Neutrophil (primary cell): ENCODE data around the gene RBMS1.

ENCODE experiments used
- H3K27ac ChIP-seq: fragments of 200-600 bp; sonication (generic); 2 replicates; pipeline ENCODE4 v1.5.1; 2016; ENCODE audit warnings: mild to moderate bottlenecking, moderate library complexity
- H3K27me3 ChIP-seq: fragments of 200-600 bp; sonication (generic); 2 replicates; pipeline ENCODE4 v1.6.0; 2016; ENCODE audit warnings: mild to moderate bottlenecking
- H3K36me3 ChIP-seq: fragments of 200-600 bp; sonication (generic); 2 replicates; pipeline ENCODE4 v1.5.1; 2017
- H3K4me1 ChIP-seq, 2 experiments: fragments of 200-600 bp in 1 of 2; sonication (generic) in 1 of 2; 1 replicate in 1 of 2; 2 replicates in 1 of 2; pipeline versions ENCODE4 v1.5.1 to v1.6.1; 2013 to 2016; ENCODE audit warnings: low read depth in 1 of 2, low read length in 1 of 2, mild to moderate bottlenecking in 1 of 2, moderate library complexity in 1 of 2; ENCODE audit not compliant: control insufficient read depth in 1 of 2, insufficient read depth in 1 of 2
- H3K4me3 ChIP-seq, 2 experiments: fragments of 200-600 bp in 1 of 2; sonication (generic) in 1 of 2; 1 replicate in 1 of 2; 2 replicates in 1 of 2; pipeline ENCODE4 v1.5.1; 2013 to 2016; ENCODE audit warnings: low read depth in 1 of 2, low read length in 1 of 2, mild to moderate bottlenecking in 1 of 2, moderate library complexity in 1 of 2
- H3K9me3 ChIP-seq: fragments of 200-600 bp; sonication (generic); 2 replicates; pipeline ENCODE4 v1.5.1; 2016
- TF ChIP-seq, protein P1 (sequence below): fragments of 200-600 bp; sonication (generic); IDR thresholded peaks from 2 replicates; pipeline ENCODE4 v1.5.1; 2016; ENCODE audit warnings: antibody characterized with exemption

Gene RBMS1

DNA sequence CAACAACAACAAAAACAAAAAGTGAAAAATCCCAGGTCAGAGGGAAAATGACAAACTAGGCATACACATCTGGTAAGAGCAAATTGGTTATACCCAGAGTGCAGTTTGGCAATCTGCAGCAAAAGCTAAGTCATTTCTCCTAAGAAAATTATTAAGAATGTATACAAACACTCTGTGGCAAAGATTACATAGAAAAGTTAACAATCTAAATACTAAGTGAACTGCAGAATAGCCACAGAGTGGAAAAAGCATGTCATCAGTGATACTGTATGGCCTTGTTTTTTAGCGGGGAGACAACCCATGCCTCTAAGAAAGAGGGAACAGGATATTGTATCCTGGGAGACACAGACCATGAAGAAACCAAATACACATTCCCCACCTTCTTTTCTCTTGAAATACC is 157.5 kb downstream of the RBMS1 start:
- Histone ChIP-seq H3K4me1 (peaks cover 5 to 8% of the 10 kb centered on the region in 2 experiments), H3K27me3 (no peaks in the 10 kb centered on the region), H3K27ac (no peak overlapping the region), H3K36me3 (peaks cover 3% of the 10 kb centered on the region), H3K4me3 (no peak overlapping the region), H3K9me3 (no peaks in the 10 kb centered on the region)
- TF ChIP-seq, protein P1, sequence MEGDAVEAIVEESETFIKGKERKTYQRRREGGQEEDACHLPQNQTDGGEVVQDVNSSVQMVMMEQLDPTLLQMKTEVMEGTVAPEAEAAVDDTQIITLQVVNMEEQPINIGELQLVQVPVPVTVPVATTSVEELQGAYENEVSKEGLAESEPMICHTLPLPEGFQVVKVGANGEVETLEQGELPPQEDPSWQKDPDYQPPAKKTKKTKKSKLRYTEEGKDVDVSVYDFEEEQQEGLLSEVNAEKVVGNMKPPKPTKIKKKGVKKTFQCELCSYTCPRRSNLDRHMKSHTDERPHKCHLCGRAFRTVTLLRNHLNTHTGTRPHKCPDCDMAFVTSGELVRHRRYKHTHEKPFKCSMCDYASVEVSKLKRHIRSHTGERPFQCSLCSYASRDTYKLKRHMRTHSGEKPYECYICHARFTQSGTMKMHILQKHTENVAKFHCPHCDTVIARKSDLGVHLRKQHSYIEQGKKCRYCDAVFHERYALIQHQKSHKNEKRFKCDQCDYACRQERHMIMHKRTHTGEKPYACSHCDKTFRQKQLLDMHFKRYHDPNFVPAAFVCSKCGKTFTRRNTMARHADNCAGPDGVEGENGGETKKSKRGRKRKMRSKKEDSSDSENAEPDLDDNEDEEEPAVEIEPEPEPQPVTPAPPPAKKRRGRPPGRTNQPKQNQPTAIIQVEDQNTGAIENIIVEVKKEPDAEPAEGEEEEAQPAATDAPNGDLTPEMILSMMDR, result no peak

DNA sequence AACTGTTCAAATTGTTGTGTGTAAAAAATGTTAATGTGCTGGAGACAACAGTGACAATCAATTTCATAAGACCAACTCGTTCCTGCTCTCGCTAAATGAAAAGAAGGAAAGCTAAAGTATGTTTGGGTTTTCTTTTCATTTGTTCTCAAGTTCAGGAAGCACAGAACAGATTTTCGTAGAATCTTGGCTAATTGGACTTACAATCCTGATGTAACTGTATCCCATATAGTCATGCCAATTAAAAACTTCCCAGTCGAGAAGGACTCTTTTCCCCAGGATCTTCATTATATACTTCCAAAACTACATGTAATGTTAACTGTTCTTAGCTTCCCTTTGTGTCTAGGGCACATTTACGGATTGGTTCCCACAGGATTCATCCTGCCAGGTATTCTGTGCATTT is 158.2 kb downstream of the RBMS1 start:
- Histone ChIP-seq H3K9me3 (no peaks in the 10 kb centered on the region), H3K4me3 (no peak overlapping the region), H3K27ac (no peak overlapping the region), H3K4me1 (peaks cover 5 to 8% of the 10 kb centered on the region in 2 experiments), H3K27me3 (no peaks in the 10 kb centered on the region), H3K36me3 (peaks cover 3% of the 10 kb centered on the region)
- TF ChIP-seq, protein P1, result no peak

DNA sequence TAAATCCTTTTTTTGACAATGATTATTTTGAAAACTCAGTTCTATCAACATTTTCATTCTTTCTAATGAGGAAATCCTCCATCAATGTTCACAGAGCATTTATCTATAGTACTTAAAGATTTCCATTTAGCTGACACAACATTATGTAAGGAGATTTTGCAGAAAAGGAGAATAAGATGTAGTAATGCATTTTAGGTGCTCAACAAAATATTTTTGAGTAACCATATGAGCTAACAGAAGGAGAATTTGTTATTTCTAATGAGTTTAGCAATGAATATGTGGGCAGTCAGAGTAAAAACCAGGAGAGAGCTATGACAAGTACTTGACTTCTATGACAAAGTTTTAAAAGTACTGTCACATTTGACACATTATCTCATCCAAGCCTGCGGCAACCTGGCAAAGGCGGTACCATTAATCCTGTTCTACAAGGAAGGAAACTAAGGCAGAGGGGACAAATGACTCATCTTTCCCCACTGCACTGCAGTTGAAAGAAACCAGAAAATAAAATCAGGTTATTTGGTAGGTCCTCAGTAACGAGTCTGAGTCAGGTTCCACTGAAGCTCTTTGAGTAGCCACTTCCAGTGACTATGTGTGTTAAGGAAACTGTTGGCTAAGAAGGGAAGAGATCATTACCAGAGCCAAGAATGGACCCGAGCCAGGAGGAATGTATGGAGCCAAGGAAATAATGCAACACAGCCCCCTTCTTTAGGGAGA is 159.4 kb downstream of the RBMS1 start:
- Histone ChIP-seq H3K4me1 (peaks cover 5 to 8% of the 10 kb centered on the region in 2 experiments), H3K36me3 (peaks cover 3% of the 10 kb centered on the region), H3K9me3 (no peaks in the 10 kb centered on the region), H3K27me3 (no peaks in the 10 kb centered on the region), H3K27ac (no peak overlapping the region), H3K4me3 (no peak overlapping the region)
- TF ChIP-seq, protein P1, result no peak

DNA sequence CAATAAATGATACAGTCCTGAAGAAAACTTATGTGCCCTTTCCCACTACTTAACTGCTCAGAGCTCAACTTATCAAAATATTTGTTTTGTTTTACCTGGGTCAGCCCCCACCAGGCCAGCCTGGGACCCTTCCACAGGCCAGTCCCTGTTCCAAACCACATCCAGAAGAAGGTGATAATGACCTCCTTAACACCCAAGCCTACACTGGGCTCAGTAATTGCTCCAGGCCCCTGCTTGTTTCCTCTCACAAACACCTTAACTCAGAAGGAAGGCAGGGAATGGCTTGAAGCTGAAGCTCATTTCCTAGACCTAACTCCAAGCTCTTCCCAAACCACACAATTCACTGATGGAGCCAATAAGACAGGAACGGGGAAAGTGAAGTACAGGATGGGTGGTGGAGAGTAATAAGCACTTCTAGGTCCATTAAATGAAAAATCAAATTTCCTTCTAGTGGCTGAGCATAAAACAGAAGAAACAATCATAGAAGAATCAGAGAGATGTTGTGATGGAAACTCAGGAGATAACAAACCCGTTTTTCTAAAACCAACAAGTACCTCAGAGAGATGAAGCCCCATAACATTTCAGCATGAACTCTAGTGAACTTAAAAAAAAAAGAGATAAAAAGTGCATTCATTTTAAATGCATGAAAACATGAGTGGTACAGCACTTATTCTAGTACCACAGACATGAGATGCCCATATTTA is 160.1 kb downstream of the RBMS1 start:
- peaks cover 5 to 8% of the 10 kb centered on the region in 2 experiments for H3K4me1 ChIP-seq
- H3K4me3 ChIP-seq, result no peak overlapping the region

DNA sequence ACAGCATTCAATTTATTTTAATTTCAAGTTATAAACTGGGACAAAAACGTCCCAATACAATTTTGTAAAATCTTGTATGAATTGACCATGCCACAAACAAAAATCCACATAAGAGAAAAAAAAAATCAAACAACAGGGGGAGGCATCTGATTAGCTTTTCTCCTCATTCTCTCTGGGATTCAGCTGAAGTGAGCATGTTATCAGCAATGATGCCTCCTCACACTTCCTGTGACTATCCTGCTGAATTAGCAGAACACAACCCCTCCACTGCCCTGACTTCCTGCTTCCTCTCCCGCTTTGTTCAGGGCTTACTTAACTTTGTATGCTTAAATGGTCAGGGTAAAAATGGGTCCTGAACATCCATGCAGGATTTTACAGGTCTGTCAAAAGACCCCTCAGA is 161.3 kb downstream of the RBMS1 start:
- Histone ChIP-seq H3K4me1 (peaks cover 5 to 8% of the 10 kb centered on the region in 2 experiments), H3K27me3 (no peaks in the 10 kb centered on the region), H3K4me3 (no peak overlapping the region), H3K36me3 (no peaks in the 10 kb centered on the region), H3K27ac (no peak overlapping the region), H3K9me3 (no peaks in the 10 kb centered on the region)
- TF ChIP-seq, protein P1, result no peak

More for the DNA sequence above, 160.1 kb downstream of the RBMS1 start:
- H3K27ac ChIP-seq, result peak overlapping the region; percentile 16
- H3K27me3 ChIP-seq, result no peaks in the 10 kb centered on the region
- TF ChIP-seq, protein P1, result no peak
- no peaks in the 10 kb centered on the region for H3K9me3 ChIP-seq
- no peaks in the 10 kb centered on the region for H3K36me3 ChIP-seq
